GM12878 (cell line): Measurements from ENCODE around the gene TUBD1. TPM values are rescaled to one million over a fixed set of nuclear protein-coding genes. Genes with fewer than 3 reads are reported as not detected.

Experiments used
- ATAC-seq: fragments of 200-7000 bp; cut with Tn5 transposase; 3 replicates; pipeline ENCODE4 v1.9.1; 2020; ENCODE audit warnings: mild to moderate bottlenecking, moderate library complexity
- BruUV-seq: library from RNA; stranded (reverse); fragments of 400-500 nt; replicated peaks from 2 replicates; lab custom pipeline; 2021; lab: Mats Ljungman, UMichigan
- CTCF ChIA-PET: fragments of 300-600 bp; sonication (Branson Sonifier 250); formaldehyde crosslinking; extraction: SDS; loops from one replicate; lab custom pipeline; 2021; ENCODE audit warnings: inconsistent platforms; lab: Yijun Ruan, JAX
- POLR2A ChIA-PET: fragments of 350-600 bp; formaldehyde crosslinking; extraction: SDS; loops from one replicate; lab custom pipeline; 2021; ENCODE audit warnings: inconsistent platforms; lab: Charles Lee
- RAD21 ChIA-PET: fragments of 300-600 bp; sonication (Branson Sonifier 250); formaldehyde crosslinking; loops from one replicate; lab custom pipeline; 2023; ENCODE audit warnings: antibody characterized with exemption; ENCODE audit not compliant: unreplicated experiment; lab: Charles Lee
- SMC1A ChIA-PET: fragments of 300-600 bp; sonication (Branson Sonifier 250); formaldehyde crosslinking; loops from one replicate; lab custom pipeline; 2023; ENCODE audit not compliant: unreplicated experiment, uncharacterized antibody; lab: Charles Lee
- DNase-seq: peaks from one replicate; pipeline ENCODE4 v3.0.0-alpha.2; 2011; ENCODE audit warnings: low read depth, low spot score
- FAIRE-seq: peaks from 3 replicates; lab custom pipeline; 2011; peaks lifted over from hg19 to GRCh38; lab: Jason Lieb, UNC
- H2AFZ ChIP-seq: 2 replicates; pipeline ENCODE4 v1.6.0; 2011; ENCODE audit warnings: low read depth, low read length, control low read depth; ENCODE audit not compliant: control insufficient read depth
- H3K27ac ChIP-seq: 2 replicates; pipeline ENCODE4 v1.5.1; 2011; ENCODE audit warnings: control low read depth; ENCODE audit not compliant: control insufficient read depth, insufficient read depth
- H3K27me3 ChIP-seq, 2 experiments: replicated peaks in 1 of 2; 2 replicates each; pipeline versions ENCODE4 v1.6.0 to v1.6.1; 2011; ENCODE audit warnings: low read length in 1 of 2; ENCODE audit not compliant: control insufficient read depth in 2 of 2, insufficient read depth in 2 of 2
- H3K36me3 ChIP-seq, 2 experiments: 2 replicates each; pipeline ENCODE4 v1.5.1; 2011; ENCODE audit warnings: low read length in 1 of 2; ENCODE audit not compliant: control insufficient read depth in 2 of 2, insufficient read depth in 2 of 2
- H3K4me1 ChIP-seq: 2 replicates; pipeline ENCODE4 v1.6.1; 2011; ENCODE audit warnings: mild to moderate bottlenecking, low read length, moderate library complexity, mixed read lengths; ENCODE audit not compliant: control insufficient read depth, insufficient read depth
- H3K4me2 ChIP-seq: 2 replicates; pipeline ENCODE4 v1.6.0; 2011; ENCODE audit warnings: control low read depth; ENCODE audit not compliant: control insufficient read depth, insufficient read depth
- H3K4me3 ChIP-seq: fragments of 200-600 bp; sonication (generic); 2 replicates; pipeline ENCODE4 v1.5.1; 2016
- H3K79me2 ChIP-seq: 2 replicates; pipeline ENCODE4 v1.6.0; 2011; ENCODE audit warnings: low read length; ENCODE audit not compliant: control insufficient read depth, insufficient read depth
- H3K9ac ChIP-seq: 2 replicates; pipeline ENCODE4 v1.8.0; 2011; ENCODE audit warnings: low read length, control low read depth, mixed read lengths; ENCODE audit not compliant: control insufficient read depth, insufficient read depth
- H3K9me3 ChIP-seq: replicated peaks from 3 replicates; pipeline ENCODE4 v1.5.1; 2011; ENCODE audit warnings: mild to moderate bottlenecking, low read length; ENCODE audit not compliant: control insufficient read depth, insufficient read depth
- H4K20me1 ChIP-seq: 2 replicates; pipeline ENCODE4 v1.6.0; 2011; ENCODE audit not compliant: control insufficient read depth, insufficient read depth
- ETV6 ChIP-seq, 2 experiments: fragments of 450-650 bp in 1 of 2; IDR thresholded peaks in 1 of 2; conservative IDR thresholded peaks in 1 of 2; 2 replicates each; pipeline ENCODE4 v1.6.1; 2014; ENCODE audit warnings: antibody characterized with exemption in 1 of 2, borderline replicate concordance in 1 of 2, low read depth in 1 of 2, mild to moderate bottlenecking in 1 of 2, moderate library complexity in 1 of 2
- LARP7 ChIP-seq: fragments of 450-650 bp; IDR thresholded peaks from 2 replicates; pipeline ENCODE4 v1.6.1; 2017; ENCODE audit warnings: mild to moderate bottlenecking
- PKNOX1 ChIP-seq: fragments of 450-650 bp; IDR thresholded peaks from 2 replicates; pipeline ENCODE4 v1.6.1; 2016; ENCODE audit warnings: mild to moderate bottlenecking
- RCOR1 ChIP-seq: conservative IDR thresholded peaks from 2 replicates; pipeline ENCODE4 v1.6.1; 2012; ENCODE audit warnings: low read depth, low read length, improper control_type of control experiment
- SRF ChIP-seq, 2 experiments: IDR thresholded peaks; 2 replicates each; pipeline ENCODE4 v1.6.1; 2011; ENCODE audit warnings: low read depth in 2 of 2, low read length in 2 of 2, mild to moderate bottlenecking in 1 of 2, moderate library complexity in 1 of 2
- TCF12 ChIP-seq: IDR thresholded peaks from 2 replicates; pipeline ENCODE4 v1.6.1; 2011; ENCODE audit warnings: low read depth, mild to moderate bottlenecking, low read length
- WRNIP1 ChIP-seq: IDR thresholded peaks from 2 replicates; pipeline ENCODE4 v1.6.1; 2011; ENCODE audit warnings: low read depth, low read length, improper control_type of control experiment, borderline replicate concordance
- ZSCAN29 ChIP-seq: fragments of 450-650 bp; IDR thresholded peaks from 2 replicates; pipeline ENCODE4 v1.6.1; 2017; ENCODE audit warnings: mild to moderate bottlenecking, moderate library complexity
- WGBS: methylation state at CpG from one replicate; pipeline ENCODE4 v1.1.6; 2016; ENCODE audit warnings: low lambda C conversion rate; ENCODE audit not compliant: insufficient replicate concordance, insufficient coverage; ENCODE audit errors: missing lambda C conversion rate; 5-methylcytosine and 5-hydroxymethylcytosine counted together
- in situ Hi-C: fragments of 300-500 bp; cut with MboI; formaldehyde crosslinking; loops from 9 replicates; pipeline ENCODE4 v1.14.3; 2018; ENCODE audit warnings: mixed read lengths
- intact Hi-C: fragments of 100-400 bp; cut with micrococcal nuclease; formaldehyde crosslinking; loops from one replicate; pipeline ENCODE4 v1.14.2; 2022; ENCODE audit not compliant: unreplicated experiment
- polyA plus RNA-seq, 11 experiments: library from polyadenylated mRNA; depleted of rRNA in 4 of 11; unstranded in 6 of 11; stranded (reverse) in 5 of 11; fragments of >200 nt; fragmentation: Nextera tagmentation in 4 of 11; fragmentation: Illumina TruSeq in 1 of 11; extraction: Ambion mirVana in 4 of 11; extraction: Trizol in 1 of 11; gene quantifications; 1 replicate in 1 of 11; 2 replicates in 10 of 11; pipeline versions ENCODE4 v1.2.1 to v1.2.3, GENCODE V29; 2011 to 2016; ENCODE audit warnings: inconsistent platforms in 2 of 11, missing spikeins in 2 of 11, low read depth in 1 of 11
- total RNA-seq, 4 experiments: library from RNA; depleted of rRNA in 3 of 4; stranded (reverse); fragments of >200 nt in 3 of 4; fragmentation: Illumina TruSeq in 1 of 4; extraction: Trizol in 1 of 4; gene quantifications; 2 replicates each; pipeline versions ENCODE4 v1.2.1 to v1.2.3, GENCODE V29; 2013 to 2021
- TF ChIP-seq, protein P1 (sequence below): fragments of 450-650 bp; formaldehyde crosslinking; IDR thresholded peaks from 2 replicates; pipeline ENCODE4 v1.4.0; 2020; ENCODE audit warnings: mild to moderate bottlenecking, moderate library complexity
- TF ChIP-seq, protein P2 (sequence below): fragments of 450-650 bp; formaldehyde crosslinking; IDR thresholded peaks from 2 replicates; pipeline ENCODE4 v1.4.0; 2022; ENCODE audit warnings: mild to moderate bottlenecking, moderate library complexity

Gene TUBD1
- total and polyA plus RNA-seq, 10 of the 15 experiments (the other 5 are each of a cell fraction or from before 2014, with no cell fraction given), result 5.3 to 10.8 (median 8.3) TPM

GRCh38 chr17:59839651-59840328 is 53.0 kb downstream of the TUBD1 start (continued):
- TF ChIP-seq, protein P1, sequence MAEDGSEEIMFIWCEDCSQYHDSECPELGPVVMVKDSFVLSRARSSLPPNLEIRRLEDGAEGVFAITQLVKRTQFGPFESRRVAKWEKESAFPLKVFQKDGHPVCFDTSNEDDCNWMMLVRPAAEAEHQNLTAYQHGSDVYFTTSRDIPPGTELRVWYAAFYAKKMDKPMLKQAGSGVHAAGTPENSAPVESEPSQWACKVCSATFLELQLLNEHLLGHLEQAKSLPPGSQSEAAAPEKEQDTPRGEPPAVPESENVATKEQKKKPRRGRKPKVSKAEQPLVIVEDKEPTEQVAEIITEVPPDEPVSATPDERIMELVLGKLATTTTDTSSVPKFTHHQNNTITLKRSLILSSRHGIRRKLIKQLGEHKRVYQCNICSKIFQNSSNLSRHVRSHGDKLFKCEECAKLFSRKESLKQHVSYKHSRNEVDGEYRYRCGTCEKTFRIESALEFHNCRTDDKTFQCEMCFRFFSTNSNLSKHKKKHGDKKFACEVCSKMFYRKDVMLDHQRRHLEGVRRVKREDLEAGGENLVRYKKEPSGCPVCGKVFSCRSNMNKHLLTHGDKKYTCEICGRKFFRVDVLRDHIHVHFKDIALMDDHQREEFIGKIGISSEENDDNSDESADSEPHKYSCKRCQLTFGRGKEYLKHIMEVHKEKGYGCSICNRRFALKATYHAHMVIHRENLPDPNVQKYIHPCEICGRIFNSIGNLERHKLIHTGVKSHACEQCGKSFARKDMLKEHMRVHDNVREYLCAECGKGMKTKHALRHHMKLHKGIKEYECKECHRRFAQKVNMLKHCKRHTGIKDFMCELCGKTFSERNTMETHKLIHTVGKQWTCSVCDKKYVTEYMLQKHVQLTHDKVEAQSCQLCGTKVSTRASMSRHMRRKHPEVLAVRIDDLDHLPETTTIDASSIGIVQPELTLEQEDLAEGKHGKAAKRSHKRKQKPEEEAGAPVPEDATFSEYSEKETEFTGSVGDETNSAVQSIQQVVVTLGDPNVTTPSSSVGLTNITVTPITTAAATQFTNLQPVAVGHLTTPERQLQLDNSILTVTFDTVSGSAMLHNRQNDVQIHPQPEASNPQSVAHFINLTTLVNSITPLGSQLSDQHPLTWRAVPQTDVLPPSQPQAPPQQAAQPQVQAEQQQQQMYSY (CRISPR knock-in tag), result no peak
- no peak for TF ChIP-seq RCOR1

- intact Hi-C loops, result no loop called here
- no peak for TF ChIP-seq PKNOX1
- no peak for TF ChIP-seq TCF12
- TF ChIP-seq ZSCAN29, result peak; percentile 83
- TF ChIP-seq, protein P2, sequence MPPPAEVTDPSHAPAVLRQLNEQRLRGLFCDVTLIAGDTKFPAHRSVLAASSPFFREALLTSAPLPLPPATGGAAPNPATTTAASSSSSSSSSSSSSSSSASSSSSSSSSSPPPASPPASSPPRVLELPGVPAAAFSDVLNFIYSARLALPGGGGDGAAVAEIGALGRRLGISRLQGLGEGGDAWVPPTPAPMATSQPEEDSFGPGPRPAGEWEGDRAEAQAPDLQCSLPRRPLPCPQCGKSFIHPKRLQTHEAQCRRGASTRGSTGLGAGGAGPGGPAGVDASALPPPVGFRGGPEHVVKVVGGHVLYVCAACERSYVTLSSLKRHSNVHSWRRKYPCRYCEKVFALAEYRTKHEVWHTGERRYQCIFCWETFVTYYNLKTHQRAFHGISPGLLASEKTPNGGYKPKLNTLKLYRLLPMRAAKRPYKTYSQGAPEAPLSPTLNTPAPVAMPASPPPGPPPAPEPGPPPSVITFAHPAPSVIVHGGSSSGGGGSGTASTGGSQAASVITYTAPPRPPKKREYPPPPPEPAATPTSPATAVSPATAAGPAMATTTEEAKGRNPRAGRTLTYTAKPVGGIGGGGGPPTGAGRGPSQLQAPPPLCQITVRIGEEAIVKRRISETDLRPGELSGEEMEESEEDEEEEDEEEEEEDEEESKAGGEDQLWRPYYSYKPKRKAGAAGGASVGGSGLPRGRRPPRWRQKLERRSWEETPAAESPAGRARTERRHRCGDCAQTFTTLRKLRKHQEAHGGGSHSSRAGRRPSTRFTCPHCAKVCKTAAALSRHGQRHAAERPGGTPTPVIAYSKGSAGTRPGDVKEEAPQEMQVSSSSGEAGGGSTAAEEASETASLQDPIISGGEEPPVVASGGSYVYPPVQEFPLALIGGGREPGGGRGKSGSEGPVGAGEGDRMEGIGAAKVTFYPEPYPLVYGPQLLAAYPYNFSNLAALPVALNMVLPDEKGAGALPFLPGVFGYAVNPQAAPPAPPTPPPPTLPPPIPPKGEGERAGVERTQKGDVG (CRISPR knock-in tag), result 0 out of 2 replicates have a peak, but pooled peaks have one; percentile 68
- no peak for TF ChIP-seq SRF (IDR thresholded peaks at IDR 0.05; ENCODE audit: low read depth in 2 of 2, low read length in 2 of 2)
- peak in 1 of 2 experiments; percentile 96; a peak in 2 of 4 replicates for TF ChIP-seq ETV6 (conservative IDR thresholded peaks at IDR 0.05 in 1 of 2, IDR thresholded peaks at IDR 0.05 in 1 of 2; ENCODE audit: borderline replicate concordance in 1 of 2, low read depth in 1 of 2)
- no peak for TF ChIP-seq WRNIP1
- peak; percentile 29; the same call in 1 of the 2 replicates for TF ChIP-seq LARP7
Measured at GRCh38 chr17:59838052-59838916, 54.5 kb downstream of the TUBD1 start.

More at GRCh38 chr17:59838052-59838916, 54.5 kb downstream of the TUBD1 start:
- no peaks in the 10 kb centered on the region for H4K20me1 ChIP-seq
- no peaks in the 10 kb centered on the region; the same call in 2 of the 3 replicates for H3K9me3 ChIP-seq
- ATAC-seq (peak; percentile 16), DNase-seq (no peak), FAIRE-seq (no peak)
- ChIA-PET RAD21 (interaction anchor here (0.6 to 7.9 kb wide), 15 partner anchors 6 to 809 kb away, joined by 3 to 130 read pairs (median 9); no protein-coding TSS in a partner anchor), POLR2A (interaction anchor here (0.8 to 13.3 kb wide), 12 partner anchors 8 to 413 kb away, joined by 3 to 332 read pairs (median 8); no protein-coding TSS in a partner anchor), CTCF (interaction anchor here (0.6 to 3.7 kb wide), 9 partner anchors 8 to 127 kb away, joined by 3 to 41 read pairs (median 7); no protein-coding TSS in a partner anchor), SMC1A (interaction anchor here (0.6 to 12.6 kb wide), 11 partner anchors 9 to 266 kb away, joined by 3 to 143 read pairs (median 6); no protein-coding TSS in a partner anchor)
- in situ Hi-C loops, result loop anchor here (10.0 kb wide), 1 partner anchor 1503 kb away; no protein-coding TSS in a partner anchor
- peaks cover 34% of the 10 kb centered on the region for H3K4me1 ChIP-seq
- under 1% methylated on average over 8 of the region's 8 CpGs for WGBS
- peak overlapping the region; percentile 91 for H3K4me3 ChIP-seq
- H3K79me2 ChIP-seq, result peaks cover 60% of the 10 kb centered on the region
- no peak overlapping the region for H2AFZ ChIP-seq
- BruUV-seq, result TSS peak; percentile 61
- peak overlapping the region; percentile 100 for H3K9ac ChIP-seq
- no peaks in the 10 kb centered on the region for H3K27me3 ChIP-seq
- 0 out of 2 replicates have a peak overlapping the region, but pooled peaks have one; percentile 9 for H3K4me2 ChIP-seq
- peaks cover 2 to 7% of the 10 kb centered on the region in 2 experiments; a peak in 3 of 4 replicates for H3K36me3 ChIP-seq
- peak overlapping the region; percentile 97 for H3K27ac ChIP-seq
